ENCODE measurements around the gene DLX4.
A peak's percentile ranks its signal among the peaks of the same experiment; 100 is the strongest.

The DLX4 gene

GRCh38 chr17:49949634-49950033 lies 19.4 kb upstream of the DLX4 start:
- no peak for DNase-seq

GRCh38 chr17:49951362-49952082 lies 17.5 kb upstream of the DLX4 start:
- DNase-seq, result no peak

GRCh38 chr17:49952209-49952911 lies 16.6 kb upstream of the DLX4 start:
- peak; percentile 76 for DNase-seq

- DNase-seq, result peak; percentile 22
Observed at GRCh38 chr17:49952912-49953497, 16.0 kb upstream of the DLX4 start.

- DNase-seq, result no peak
Observed at GRCh38 chr17:49955157-49955556, 13.8 kb upstream of the DLX4 start.

GRCh38 chr17:49956780-49957179 lies 12.2 kb upstream of the DLX4 start:
- no peak for DNase-seq

GRCh38 chr17:49957350-49957749 lies 11.6 kb upstream of the DLX4 start:
- DNase-seq, result no peak

GRCh38 chr17:49958723-49959122 lies 10.3 kb upstream of the DLX4 start:
- DNase-seq, result no peak

- DNase-seq, result no peak
Observed at GRCh38 chr17:49959183-49959935, 9.6 kb upstream of the DLX4 start.

- DNase-seq, result no peak
Observed at GRCh38 chr17:49962599-49963308, 6.2 kb upstream of the DLX4 start.

- DNase-seq, result no peak
Observed at GRCh38 chr17:49963309-49963625, 5.7 kb upstream of the DLX4 start.

GRCh38 chr17:49963626-49964302 lies 5.2 kb upstream of the DLX4 start:
- no peak for DNase-seq

GRCh38 chr17:49964303-49964768 lies 4.7 kb upstream of the DLX4 start:
- DNase-seq, result no peak

GRCh38 chr17:49964769-49965523 lies 4.0 kb upstream of the DLX4 start:
- DNase-seq, result no peak

- DNase-seq, result no peak
Observed at GRCh38 chr17:49965524-49965909, 3.5 kb upstream of the DLX4 start.

- DNase-seq, result no peak
Observed at GRCh38 chr17:49966767-49967166, 2.2 kb upstream of the DLX4 start.

- no peak for DNase-seq
Observed at GRCh38 chr17:49967205-49967604, 1.8 kb upstream of the DLX4 start.

GRCh38 chr17:49967621-49968404 lies 1.2 kb upstream of the DLX4 start:
- DNase-seq, result no peak

- DNase-seq, result peak; percentile 76
Observed at GRCh38 chr17:49968405-49969133, 421 bp upstream of the DLX4 start.

GRCh38 chr17:49969795-49970389 lies 902 bp downstream of the DLX4 start:
- DNase-seq, result no peak
